GM06990 (cell line): ENCODE results near the gene C4BPA.

Experiments used
- DNase-seq: peaks from one replicate; pipeline ENCODE4 v3.0.0-alpha.2; 2011; ENCODE audit not compliant: insufficient read length; ENCODE audit errors: extremely low read depth
- H3K27me3 ChIP-seq: replicated peaks from 2 replicates; pipeline ENCODE4 v1.6.0; 2011; ENCODE audit warnings: low read length; ENCODE audit not compliant: control insufficient read depth, insufficient read depth
- H3K36me3 ChIP-seq: 2 replicates; pipeline ENCODE4 v1.5.1; 2011; ENCODE audit warnings: low read length; ENCODE audit not compliant: control insufficient read depth, insufficient read depth
- H3K4me3 ChIP-seq: replicated peaks from 2 replicates; pipeline ENCODE4 v1.5.1; 2011; ENCODE audit warnings: low read depth, mild to moderate bottlenecking, control low read depth, low read length
- TF ChIP-seq, protein P1 (sequence below): IDR thresholded peaks from 2 replicates; pipeline ENCODE4 v1.5.1; 2011; ENCODE audit warnings: low read length, control low read depth, mild to moderate bottlenecking, inconsistent platforms; ENCODE audit not compliant: insufficient read depth, poor library complexity, severe bottlenecking

The C4BPA gene

DNA sequence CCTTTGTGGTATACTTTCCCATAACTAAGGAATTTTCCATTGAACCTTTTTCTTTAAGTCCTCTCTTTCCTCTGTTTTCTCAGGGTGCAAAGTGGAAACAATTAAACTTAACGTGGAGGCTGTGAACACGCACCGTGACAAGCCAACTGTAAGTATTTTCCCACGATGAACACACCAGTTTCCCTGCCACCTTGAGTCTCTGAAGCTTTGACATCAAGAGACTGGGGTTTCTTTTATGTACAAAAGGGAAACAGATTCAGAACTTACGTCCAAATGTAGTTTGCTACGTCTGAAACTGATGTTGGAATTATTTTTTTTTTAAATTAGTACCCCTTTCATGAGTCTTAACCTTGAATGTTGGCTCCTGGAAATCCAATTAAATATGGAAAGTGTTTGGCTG lies 32.6 kb upstream of the C4BPA start:
- Histone ChIP-seq H3K36me3 (no peaks in the 10 kb centered on the region), H3K27me3 (no peaks in the 10 kb centered on the region), H3K4me3 (no peak overlapping the region)
- TF ChIP-seq, protein P1, sequence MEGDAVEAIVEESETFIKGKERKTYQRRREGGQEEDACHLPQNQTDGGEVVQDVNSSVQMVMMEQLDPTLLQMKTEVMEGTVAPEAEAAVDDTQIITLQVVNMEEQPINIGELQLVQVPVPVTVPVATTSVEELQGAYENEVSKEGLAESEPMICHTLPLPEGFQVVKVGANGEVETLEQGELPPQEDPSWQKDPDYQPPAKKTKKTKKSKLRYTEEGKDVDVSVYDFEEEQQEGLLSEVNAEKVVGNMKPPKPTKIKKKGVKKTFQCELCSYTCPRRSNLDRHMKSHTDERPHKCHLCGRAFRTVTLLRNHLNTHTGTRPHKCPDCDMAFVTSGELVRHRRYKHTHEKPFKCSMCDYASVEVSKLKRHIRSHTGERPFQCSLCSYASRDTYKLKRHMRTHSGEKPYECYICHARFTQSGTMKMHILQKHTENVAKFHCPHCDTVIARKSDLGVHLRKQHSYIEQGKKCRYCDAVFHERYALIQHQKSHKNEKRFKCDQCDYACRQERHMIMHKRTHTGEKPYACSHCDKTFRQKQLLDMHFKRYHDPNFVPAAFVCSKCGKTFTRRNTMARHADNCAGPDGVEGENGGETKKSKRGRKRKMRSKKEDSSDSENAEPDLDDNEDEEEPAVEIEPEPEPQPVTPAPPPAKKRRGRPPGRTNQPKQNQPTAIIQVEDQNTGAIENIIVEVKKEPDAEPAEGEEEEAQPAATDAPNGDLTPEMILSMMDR, result no peak
- no peak for DNase-seq

- H3K36me3 ChIP-seq, result no peaks in the 10 kb centered on the region
Observed at GRCh38 chr1:207072233-207072632, 31.8 kb upstream of the C4BPA start.

GRCh38 chr1:207073906-207074820 lies 29.9 kb upstream of the C4BPA start:
- Histone ChIP-seq H3K36me3 (no peaks in the 10 kb centered on the region), H3K4me3 (no peak overlapping the region), H3K27me3 (no peaks in the 10 kb centered on the region)
- TF ChIP-seq, protein P1, result no peak
- DNase-seq, result no peak

More at GRCh38 chr1:207072233-207072632, 31.8 kb upstream of the C4BPA start:
- no peaks in the 10 kb centered on the region for H3K27me3 ChIP-seq
- TF ChIP-seq, protein P1, result no peak
- DNase-seq, result no peak
- no peak overlapping the region for H3K4me3 ChIP-seq

- no peak for DNase-seq
- TF ChIP-seq, protein P1, result no peak
Observed at GRCh38 chr1:207076181-207076955, 27.7 kb upstream of the C4BPA start.

GRCh38 chr1:207077012-207077411 lies 27.0 kb upstream of the C4BPA start:
- no peaks in the 10 kb centered on the region for H3K27me3 ChIP-seq
- H3K4me3 ChIP-seq, result no peak overlapping the region
- TF ChIP-seq, protein P1, result no peak
- no peaks in the 10 kb centered on the region for H3K36me3 ChIP-seq
- DNase-seq, result no peak

More at GRCh38 chr1:207076181-207076955, 27.7 kb upstream of the C4BPA start:
- H3K36me3 ChIP-seq, result no peaks in the 10 kb centered on the region
- H3K4me3 ChIP-seq, result no peak overlapping the region
- H3K27me3 ChIP-seq, result no peaks in the 10 kb centered on the region
